WTC11 (cell line): Measurements from ENCODE around the gene SNX13. TPM values are rescaled to one million over a fixed set of nuclear protein-coding genes. Genes with fewer than 3 reads are reported as not detected.

ENCODE experiments used
- ATAC-seq: fragments of 200-7000 bp; cut with Tn5 transposase; 2 replicates; pipeline ENCODE4 v1.10.0; 2021; ENCODE audit warnings: mild to moderate bottlenecking, moderate library complexity
- CTCF ChIA-PET: fragments of 300-600 bp; sonication (Branson Sonifier 250); formaldehyde crosslinking; loops from one replicate; lab custom pipeline; 2021; ENCODE audit warnings: antibody characterized with exemption; lab: Charles Lee
- POLR2A ChIA-PET: fragments of 350-600 bp; sonication (Branson Sonifier 250); formaldehyde crosslinking; loops from one replicate; lab custom pipeline; 2021; ENCODE audit warnings: antibody characterized with exemption; lab: Charles Lee
- DNase-seq: peaks from one replicate; pipeline ENCODE4 v3.0.0; 2021; ENCODE audit warnings: low spot score
- H3K27ac Mint-ChIP-seq: 2 replicates; pipeline ENCODE4 v1.8.0; 2021; ENCODE audit warnings: mixed read lengths
- H3K27me3 Mint-ChIP-seq: 2 replicates; pipeline ENCODE4 v1.8.0; 2021; ENCODE audit warnings: low read depth, mild to moderate bottlenecking, moderate library complexity, mixed read lengths
- H3K36me3 Mint-ChIP-seq: 2 replicates; pipeline ENCODE4 v1.8.0; 2021; ENCODE audit warnings: mixed read lengths
- H3K4me1 Mint-ChIP-seq: 2 replicates; pipeline ENCODE4 v1.8.0; 2022; ENCODE audit warnings: mixed read lengths
- H3K4me3 Mint-ChIP-seq: 2 replicates; pipeline ENCODE4 v1.8.0; 2021; ENCODE audit warnings: mild to moderate bottlenecking, moderate library complexity, mixed read lengths
- H3K9me3 Mint-ChIP-seq: 2 replicates; pipeline ENCODE4 v1.8.0; 2021; ENCODE audit warnings: mixed read lengths
- ATF1 ChIP-seq: sonication (generic); formaldehyde crosslinking; IDR thresholded peaks from 2 replicates; pipeline ENCODE4 v1.8.1; 2023; ENCODE audit warnings: mild to moderate bottlenecking, moderate library complexity, missing genetic modification reagents
- CBFB ChIP-seq: sonication (generic); formaldehyde crosslinking; IDR thresholded peaks from 2 replicates; pipeline ENCODE4 v1.8.1; 2022; ENCODE audit warnings: mild to moderate bottlenecking, low read depth, missing genetic modification reagents
- FOXJ3 ChIP-seq: sonication (generic); formaldehyde crosslinking; IDR thresholded peaks from 2 replicates; pipeline ENCODE4 v1.9.0; 2021; ENCODE audit warnings: missing genetic modification reagents, mild to moderate bottlenecking, borderline replicate concordance
- JAZF1 ChIP-seq: fragments of 250-450 bp; sonication (Bioruptor Pico); IDR thresholded peaks from 2 replicates; pipeline ENCODE4 v1.9.0; 2021; ENCODE audit warnings: moderate library complexity, mild to moderate bottlenecking, inconsistent platforms
- JUN ChIP-seq: sonication (generic); formaldehyde crosslinking; IDR thresholded peaks from 2 replicates; pipeline ENCODE4 v1.8.0; 2023; ENCODE audit warnings: mild to moderate bottlenecking, missing genetic modification reagents
- MYBL2 ChIP-seq: sonication (generic); formaldehyde crosslinking; IDR thresholded peaks from 2 replicates; pipeline ENCODE4 v1.8.1; 2023; ENCODE audit warnings: mild to moderate bottlenecking, moderate library complexity, missing genetic modification reagents
- SOX15 ChIP-seq: fragments of 250-450 bp; sonication (Bioruptor Pico); IDR thresholded peaks from 2 replicates; pipeline ENCODE4 v1.9.0; 2021; ENCODE audit warnings: mild to moderate bottlenecking
- TCF7 ChIP-seq: sonication (generic); formaldehyde crosslinking; IDR thresholded peaks from 2 replicates; pipeline ENCODE4 v1.8.0; 2022; ENCODE audit warnings: mild to moderate bottlenecking, low read depth, missing genetic modification reagents, moderate library complexity
- total RNA-seq: library from RNA; stranded (reverse); gene quantifications from 3 replicates; pipeline ENCODE4 v1.2.3, GENCODE V29; 2021
- TF ChIP-seq, protein P1 (sequence below): fragments of 250-450 bp; sonication (Bioruptor Pico); conservative IDR thresholded peaks from 2 replicates; pipeline ENCODE4 v1.9.0; 2021; ENCODE audit warnings: mild to moderate bottlenecking
- TF ChIP-seq, protein P2 (sequence below): sonication (generic); formaldehyde crosslinking; IDR thresholded peaks from 2 replicates; pipeline ENCODE4 v1.8.0; 2022; ENCODE audit warnings: missing genetic modification reagents
- TF ChIP-seq, protein P3 (sequence below): fragments of 250-450 bp; sonication (Bioruptor Pico); IDR thresholded peaks from 2 replicates; pipeline ENCODE4 v1.9.0; 2021; ENCODE audit warnings: moderate library complexity, mild to moderate bottlenecking, inconsistent platforms, borderline replicate concordance
- TF ChIP-seq, protein P4 (sequence below): sonication (generic); formaldehyde crosslinking; IDR thresholded peaks from 2 replicates; pipeline ENCODE4 v1.8.1; 2023; ENCODE audit warnings: mild to moderate bottlenecking, missing genetic modification reagents
- TF ChIP-seq, protein P5 (sequence below): sonication (generic); formaldehyde crosslinking; IDR thresholded peaks from 2 replicates; pipeline ENCODE4 v1.8.1; 2022; ENCODE audit warnings: low read depth, missing genetic modification reagents, borderline replicate concordance
- TF ChIP-seq, protein P6 (sequence below): fragments of 250-450 bp; sonication (Bioruptor Pico); IDR thresholded peaks from 2 replicates; pipeline ENCODE4 v1.8.0; 2021; ENCODE audit warnings: mild to moderate bottlenecking
- TF ChIP-seq, protein P7 (sequence below): sonication (generic); formaldehyde crosslinking; IDR thresholded peaks from 2 replicates; pipeline ENCODE4 v1.8.1; 2022; ENCODE audit warnings: mild to moderate bottlenecking, moderate library complexity, missing genetic modification reagents

Gene SNX13
- total RNA-seq, 1 experiment from 2014 or later: 27.5 TPM

DNA sequence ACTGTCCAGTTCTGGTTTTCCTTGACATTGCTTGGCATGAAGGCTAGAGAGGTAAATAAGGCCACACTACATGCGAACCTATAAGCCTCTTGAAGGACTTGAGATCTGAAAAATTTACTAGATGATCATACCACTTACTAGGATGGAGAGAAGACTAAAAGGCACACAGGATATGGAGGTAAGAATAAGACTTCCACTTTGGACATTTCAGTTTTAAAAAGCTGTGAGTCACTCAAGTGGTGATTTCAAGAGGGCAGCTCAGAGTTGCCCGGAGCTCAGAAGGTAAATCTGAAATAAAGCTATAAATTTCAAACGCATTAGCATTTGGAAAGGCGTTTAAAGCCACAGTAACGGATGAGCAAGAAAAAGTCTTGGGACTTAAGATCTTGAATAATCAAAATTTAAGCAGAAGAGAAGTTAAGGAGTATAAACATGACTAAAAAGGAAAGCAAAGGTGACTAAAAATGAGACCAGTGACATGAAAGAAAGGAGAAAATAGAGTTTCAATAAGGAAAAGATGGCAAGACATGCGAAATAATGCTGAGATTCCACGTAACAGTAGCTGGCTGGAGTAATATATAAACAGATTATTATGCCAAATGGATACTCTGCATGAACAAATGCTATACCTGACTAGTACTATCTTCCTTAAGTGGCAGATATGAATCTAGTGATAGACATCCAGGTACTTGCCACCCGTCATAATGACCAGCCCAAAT lies 68.3 kb downstream of the SNX13 start:
- H3K27me3 Mint-ChIP-seq: no peaks in the 10 kb centered on the region
- TF ChIP-seq, protein P1, sequence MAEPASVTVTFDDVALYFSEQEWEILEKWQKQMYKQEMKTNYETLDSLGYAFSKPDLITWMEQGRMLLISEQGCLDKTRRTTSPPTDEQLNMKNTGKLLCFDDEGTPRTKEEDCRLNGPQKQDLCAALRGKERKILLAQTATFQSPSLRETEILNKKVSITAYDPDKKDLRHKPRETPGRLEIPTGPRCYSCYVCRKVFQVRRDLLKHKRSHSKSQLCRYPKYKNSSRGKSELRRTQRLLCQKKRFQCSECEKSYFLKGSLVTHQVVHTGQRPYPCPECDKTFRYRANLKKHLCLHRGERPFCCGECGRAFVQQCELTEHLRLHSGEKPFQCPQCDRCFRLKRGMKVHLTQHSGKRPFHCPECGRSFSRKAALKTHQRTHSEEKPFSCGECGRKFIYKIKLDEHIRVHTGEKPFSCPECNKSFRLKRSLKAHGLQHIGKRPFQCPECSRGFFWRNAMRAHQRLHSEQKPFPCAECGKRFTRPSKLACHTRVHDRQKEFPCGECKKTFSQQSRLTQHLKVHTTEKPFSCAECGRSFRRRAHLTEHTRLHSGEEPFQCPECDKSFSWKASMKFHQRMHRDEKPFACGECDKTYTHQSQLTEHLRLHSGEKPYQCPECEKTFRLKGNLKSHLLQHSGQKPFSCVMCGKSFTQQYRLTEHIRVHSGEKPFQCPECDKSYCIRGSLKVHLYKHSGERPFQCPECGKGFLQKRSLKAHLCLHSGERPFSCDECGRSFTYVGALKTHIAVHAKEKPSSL (CRISPR knock-in tag): no peak
- TF ChIP-seq CBFB (CRISPR knock-in tag) (no peak), MYBL2 (CRISPR knock-in tag) (no peak), JAZF1 (CRISPR knock-in tag) (no peak), TCF7 (no peak), JUN (no peak), SOX15 (no peak), FOXJ3 (CRISPR knock-in tag) (no peak), ATF1 (CRISPR knock-in tag) (no peak)
- TF ChIP-seq, protein P2, sequence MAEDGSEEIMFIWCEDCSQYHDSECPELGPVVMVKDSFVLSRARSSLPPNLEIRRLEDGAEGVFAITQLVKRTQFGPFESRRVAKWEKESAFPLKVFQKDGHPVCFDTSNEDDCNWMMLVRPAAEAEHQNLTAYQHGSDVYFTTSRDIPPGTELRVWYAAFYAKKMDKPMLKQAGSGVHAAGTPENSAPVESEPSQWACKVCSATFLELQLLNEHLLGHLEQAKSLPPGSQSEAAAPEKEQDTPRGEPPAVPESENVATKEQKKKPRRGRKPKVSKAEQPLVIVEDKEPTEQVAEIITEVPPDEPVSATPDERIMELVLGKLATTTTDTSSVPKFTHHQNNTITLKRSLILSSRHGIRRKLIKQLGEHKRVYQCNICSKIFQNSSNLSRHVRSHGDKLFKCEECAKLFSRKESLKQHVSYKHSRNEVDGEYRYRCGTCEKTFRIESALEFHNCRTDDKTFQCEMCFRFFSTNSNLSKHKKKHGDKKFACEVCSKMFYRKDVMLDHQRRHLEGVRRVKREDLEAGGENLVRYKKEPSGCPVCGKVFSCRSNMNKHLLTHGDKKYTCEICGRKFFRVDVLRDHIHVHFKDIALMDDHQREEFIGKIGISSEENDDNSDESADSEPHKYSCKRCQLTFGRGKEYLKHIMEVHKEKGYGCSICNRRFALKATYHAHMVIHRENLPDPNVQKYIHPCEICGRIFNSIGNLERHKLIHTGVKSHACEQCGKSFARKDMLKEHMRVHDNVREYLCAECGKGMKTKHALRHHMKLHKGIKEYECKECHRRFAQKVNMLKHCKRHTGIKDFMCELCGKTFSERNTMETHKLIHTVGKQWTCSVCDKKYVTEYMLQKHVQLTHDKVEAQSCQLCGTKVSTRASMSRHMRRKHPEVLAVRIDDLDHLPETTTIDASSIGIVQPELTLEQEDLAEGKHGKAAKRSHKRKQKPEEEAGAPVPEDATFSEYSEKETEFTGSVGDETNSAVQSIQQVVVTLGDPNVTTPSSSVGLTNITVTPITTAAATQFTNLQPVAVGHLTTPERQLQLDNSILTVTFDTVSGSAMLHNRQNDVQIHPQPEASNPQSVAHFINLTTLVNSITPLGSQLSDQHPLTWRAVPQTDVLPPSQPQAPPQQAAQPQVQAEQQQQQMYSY: no peak
- TF ChIP-seq, protein P3, sequence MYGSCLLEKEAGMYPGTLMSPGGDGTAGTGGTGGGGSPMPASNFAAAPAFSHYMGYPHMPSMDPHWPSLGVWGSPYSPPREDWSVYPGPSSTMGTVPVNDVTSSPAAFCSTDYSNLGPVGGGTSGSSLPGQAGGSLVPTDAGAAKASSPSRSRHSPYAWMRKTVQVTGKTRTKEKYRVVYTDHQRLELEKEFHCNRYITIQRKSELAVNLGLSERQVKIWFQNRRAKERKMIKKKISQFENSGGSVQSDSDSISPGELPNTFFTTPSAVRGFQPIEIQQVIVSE (CRISPR knock-in tag): no peak
- TF ChIP-seq, protein P4, sequence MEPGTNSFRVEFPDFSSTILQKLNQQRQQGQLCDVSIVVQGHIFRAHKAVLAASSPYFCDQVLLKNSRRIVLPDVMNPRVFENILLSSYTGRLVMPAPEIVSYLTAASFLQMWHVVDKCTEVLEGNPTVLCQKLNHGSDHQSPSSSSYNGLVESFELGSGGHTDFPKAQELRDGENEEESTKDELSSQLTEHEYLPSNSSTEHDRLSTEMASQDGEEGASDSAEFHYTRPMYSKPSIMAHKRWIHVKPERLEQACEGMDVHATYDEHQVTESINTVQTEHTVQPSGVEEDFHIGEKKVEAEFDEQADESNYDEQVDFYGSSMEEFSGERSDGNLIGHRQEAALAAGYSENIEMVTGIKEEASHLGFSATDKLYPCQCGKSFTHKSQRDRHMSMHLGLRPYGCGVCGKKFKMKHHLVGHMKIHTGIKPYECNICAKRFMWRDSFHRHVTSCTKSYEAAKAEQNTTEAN (CRISPR knock-in tag): no peak
- TF ChIP-seq, protein P5, sequence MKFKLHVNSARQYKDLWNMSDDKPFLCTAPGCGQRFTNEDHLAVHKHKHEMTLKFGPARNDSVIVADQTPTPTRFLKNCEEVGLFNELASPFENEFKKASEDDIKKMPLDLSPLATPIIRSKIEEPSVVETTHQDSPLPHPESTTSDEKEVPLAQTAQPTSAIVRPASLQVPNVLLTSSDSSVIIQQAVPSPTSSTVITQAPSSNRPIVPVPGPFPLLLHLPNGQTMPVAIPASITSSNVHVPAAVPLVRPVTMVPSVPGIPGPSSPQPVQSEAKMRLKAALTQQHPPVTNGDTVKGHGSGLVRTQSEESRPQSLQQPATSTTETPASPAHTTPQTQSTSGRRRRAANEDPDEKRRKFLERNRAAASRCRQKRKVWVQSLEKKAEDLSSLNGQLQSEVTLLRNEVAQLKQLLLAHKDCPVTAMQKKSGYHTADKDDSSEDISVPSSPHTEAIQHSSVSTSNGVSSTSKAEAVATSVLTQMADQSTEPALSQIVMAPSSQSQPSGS: no peak
- TF ChIP-seq, protein P6, sequence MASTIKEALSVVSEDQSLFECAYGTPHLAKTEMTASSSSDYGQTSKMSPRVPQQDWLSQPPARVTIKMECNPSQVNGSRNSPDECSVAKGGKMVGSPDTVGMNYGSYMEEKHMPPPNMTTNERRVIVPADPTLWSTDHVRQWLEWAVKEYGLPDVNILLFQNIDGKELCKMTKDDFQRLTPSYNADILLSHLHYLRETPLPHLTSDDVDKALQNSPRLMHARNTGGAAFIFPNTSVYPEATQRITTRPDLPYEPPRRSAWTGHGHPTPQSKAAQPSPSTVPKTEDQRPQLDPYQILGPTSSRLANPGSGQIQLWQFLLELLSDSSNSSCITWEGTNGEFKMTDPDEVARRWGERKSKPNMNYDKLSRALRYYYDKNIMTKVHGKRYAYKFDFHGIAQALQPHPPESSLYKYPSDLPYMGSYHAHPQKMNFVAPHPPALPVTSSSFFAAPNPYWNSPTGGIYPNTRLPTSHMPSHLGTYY (CRISPR knock-in tag): no peak
- TF ChIP-seq, protein P7, sequence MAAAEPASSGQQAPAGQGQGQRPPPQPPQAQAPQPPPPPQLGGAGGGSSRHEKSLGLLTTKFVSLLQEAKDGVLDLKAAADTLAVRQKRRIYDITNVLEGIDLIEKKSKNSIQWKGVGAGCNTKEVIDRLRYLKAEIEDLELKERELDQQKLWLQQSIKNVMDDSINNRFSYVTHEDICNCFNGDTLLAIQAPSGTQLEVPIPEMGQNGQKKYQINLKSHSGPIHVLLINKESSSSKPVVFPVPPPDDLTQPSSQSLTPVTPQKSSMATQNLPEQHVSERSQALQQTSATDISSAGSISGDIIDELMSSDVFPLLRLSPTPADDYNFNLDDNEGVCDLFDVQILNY (CRISPR knock-in tag): no peak
- no peaks in the 10 kb centered on the region for H3K9me3 Mint-ChIP-seq
- ATAC-seq (no peak), DNase-seq (no peak)
- ChIA-PET POLR2A (no interaction called here), CTCF (interaction anchor here (1.3 kb wide), 1 partner anchor 102 kb away, joined by 4 read pairs; no protein-coding TSS in a partner anchor)
- H3K27ac Mint-ChIP-seq: no peak overlapping the region; the same call in 1 of the 2 replicates
- peaks cover 18% of the 10 kb centered on the region for H3K36me3 Mint-ChIP-seq
- H3K4me1 Mint-ChIP-seq: peaks cover 16% of the 10 kb centered on the region
- no peak overlapping the region for H3K4me3 Mint-ChIP-seq
